Ectodermal cell (in vitro differentiated cells): ENCODE measurements around the gene PTPRG.
A peak's percentile ranks its signal among the peaks of the same experiment; 100 is the strongest.

Source experiments
- H3K27ac ChIP-seq: 2 replicates; pipeline ENCODE4 v1.7.0; 2013; ENCODE audit warnings: mild to moderate bottlenecking, low read depth, low read length; ENCODE audit not compliant: insufficient read depth, poor library complexity, severe bottlenecking
- H3K27me3 ChIP-seq: 2 replicates; pipeline ENCODE4 v1.7.0; 2013; ENCODE audit warnings: mild to moderate bottlenecking, low read length; ENCODE audit not compliant: insufficient read depth, control insufficient read depth, poor library complexity, severe bottlenecking
- H3K36me3 ChIP-seq: one replicate; pipeline ENCODE4 v1.7.0; 2013; ENCODE audit warnings: low read length; ENCODE audit not compliant: control insufficient read depth, insufficient read depth
- H3K4me1 ChIP-seq: one replicate; pipeline ENCODE4 v1.7.0; 2013; ENCODE audit warnings: low read length; ENCODE audit not compliant: control insufficient read depth, insufficient read depth
- H3K4me3 ChIP-seq: 2 replicates; pipeline ENCODE4 v1.7.0; 2013; ENCODE audit warnings: low read depth, low read length, control low read depth; ENCODE audit not compliant: insufficient read depth
- H3K9me3 ChIP-seq: 2 replicates; pipeline ENCODE4 v1.7.0; 2013; ENCODE audit warnings: mild to moderate bottlenecking, low read length, moderate library complexity; ENCODE audit not compliant: control insufficient read depth
- WGBS, 2 experiments: methylation state at CpG; one replicate each; pipeline ENCODE4 v1.1.7; 2013; ENCODE audit warnings: missing lambda C conversion rate in 2 of 2; 5-methylcytosine and 5-hydroxymethylcytosine counted together

Gene PTPRG

GRCh38 chr3:61783993-61784718, 222.8 kb downstream of the PTPRG start:
- Histone ChIP-seq H3K27ac (no peak overlapping the region), H3K36me3 (no peaks in the 10 kb centered on the region), H3K4me1 (peaks cover 2% of the 10 kb centered on the region), H3K27me3 (no peaks in the 10 kb centered on the region), H3K4me3 (no peak overlapping the region), H3K9me3 (no peaks in the 10 kb centered on the region)
- 94% methylated on average over 2 to 5 of the region's 6 CpGs for WGBS, 2 experiments

GRCh38 chr3:61788623-61789507, 227.5 kb downstream of the PTPRG start:
- no peak overlapping the region for H3K27ac ChIP-seq
- WGBS, 2 experiments, result 84 to 95% methylated on average over 3 of the region's 4 CpGs
- no peaks in the 10 kb centered on the region for H3K4me1 ChIP-seq
- no peaks in the 10 kb centered on the region for H3K9me3 ChIP-seq
- H3K4me3 ChIP-seq, result no peak overlapping the region
- no peaks in the 10 kb centered on the region for H3K27me3 ChIP-seq
- no peaks in the 10 kb centered on the region for H3K36me3 ChIP-seq

- H3K9me3 ChIP-seq, result no peaks in the 10 kb centered on the region
- H3K27ac ChIP-seq, result no peak overlapping the region
- H3K4me3 ChIP-seq, result no peak overlapping the region
- no peaks in the 10 kb centered on the region for H3K27me3 ChIP-seq
- H3K36me3 ChIP-seq, result no peaks in the 10 kb centered on the region
- H3K4me1 ChIP-seq, result no peaks in the 10 kb centered on the region
- WGBS, 2 experiments, result 83 to 89% methylated on average over 3 of the region's 3 CpGs
These were observed 228.5 kb downstream of the PTPRG start for GRCh38 chr3:61789861-61790260.

GRCh38 chr3:61790411-61790810, 229.0 kb downstream of the PTPRG start:
- no peaks in the 10 kb centered on the region for H3K27me3 ChIP-seq
- no peak overlapping the region for H3K27ac ChIP-seq
- H3K4me3 ChIP-seq, result no peak overlapping the region

GRCh38 chr3:61793056-61793455, 231.7 kb downstream of the PTPRG start:
- Histone ChIP-seq H3K27me3 (no peaks in the 10 kb centered on the region), H3K4me1 (peaks cover 7% of the 10 kb centered on the region), H3K9me3 (no peaks in the 10 kb centered on the region), H3K36me3 (no peaks in the 10 kb centered on the region), H3K4me3 (no peak overlapping the region), H3K27ac (no peak overlapping the region)
- WGBS, 2 experiments, result 88 to 98% methylated on average over 2 of the region's 2 CpGs

More at GRCh38 chr3:61790411-61790810, 229.0 kb downstream of the PTPRG start:
- no peaks in the 10 kb centered on the region for H3K36me3 ChIP-seq
- H3K9me3 ChIP-seq, result no peaks in the 10 kb centered on the region
- no peaks in the 10 kb centered on the region for H3K4me1 ChIP-seq

GRCh38 chr3:61793521-61793920, 232.2 kb downstream of the PTPRG start:
- Histone ChIP-seq H3K27me3 (no peaks in the 10 kb centered on the region), H3K27ac (no peak overlapping the region)

GRCh38 chr3:61794341-61794740, 233.0 kb downstream of the PTPRG start:
- no peak overlapping the region for H3K27ac ChIP-seq
- no peaks in the 10 kb centered on the region for H3K9me3 ChIP-seq
- no peaks in the 10 kb centered on the region for H3K27me3 ChIP-seq
- no peak overlapping the region for H3K4me3 ChIP-seq
- 94 to 100% methylated on average over 2 to 3 of the region's 3 CpGs for WGBS, 2 experiments
- H3K36me3 ChIP-seq, result no peaks in the 10 kb centered on the region
- peaks cover 7% of the 10 kb centered on the region for H3K4me1 ChIP-seq

More at GRCh38 chr3:61793521-61793920, 232.2 kb downstream of the PTPRG start:
- H3K4me3 ChIP-seq, result no peak overlapping the region
- peaks cover 7% of the 10 kb centered on the region for H3K4me1 ChIP-seq
- H3K36me3 ChIP-seq, result no peaks in the 10 kb centered on the region
- H3K9me3 ChIP-seq, result no peaks in the 10 kb centered on the region

- Histone ChIP-seq H3K4me3 (no peak overlapping the region), H3K4me1 (peaks cover 7% of the 10 kb centered on the region), H3K27me3 (no peaks in the 10 kb centered on the region), H3K36me3 (no peaks in the 10 kb centered on the region), H3K9me3 (no peaks in the 10 kb centered on the region), H3K27ac (no peak overlapping the region)
- WGBS, 2 experiments, result 94 to 97% methylated on average over 2 of the region's 2 CpGs
These were observed 233.6 kb downstream of the PTPRG start for GRCh38 chr3:61794961-61795360.

GRCh38 chr3:61796088-61796680, 234.8 kb downstream of the PTPRG start:
- H3K27ac ChIP-seq, result peak overlapping the region; percentile 2
- peaks cover 7% of the 10 kb centered on the region for H3K4me1 ChIP-seq
- 75 to 87% methylated on average over 6 of the region's 6 CpGs for WGBS, 2 experiments
- no peaks in the 10 kb centered on the region for H3K27me3 ChIP-seq
- no peak overlapping the region for H3K4me3 ChIP-seq
- no peaks in the 10 kb centered on the region for H3K9me3 ChIP-seq
- H3K36me3 ChIP-seq, result no peaks in the 10 kb centered on the region

- H3K4me3 ChIP-seq, result no peak overlapping the region
- no peaks in the 10 kb centered on the region for H3K36me3 ChIP-seq
- H3K27ac ChIP-seq, result no peak overlapping the region
- no peaks in the 10 kb centered on the region for H3K27me3 ChIP-seq
- WGBS, 2 experiments, result 90 to 92% methylated on average over 5 to 6 of the region's 6 CpGs
- no peaks in the 10 kb centered on the region for H3K9me3 ChIP-seq
- peaks cover 7% of the 10 kb centered on the region for H3K4me1 ChIP-seq
These were observed 235.5 kb downstream of the PTPRG start for GRCh38 chr3:61796911-61797310.
